Epithelial cell of esophagus (primary cell): Measurements from ENCODE around the gene NHERF2.

Experiments
- DNase-seq: peaks from one replicate; pipeline ENCODE4 v3.0.0; 2010; ENCODE audit warnings: low read depth
- H3K4me3 ChIP-seq: 2 replicates; pipeline ENCODE4 v1.5.1; 2011; ENCODE audit warnings: mild to moderate bottlenecking, low read length, control low read depth
- CTCF ChIP-seq: IDR thresholded peaks from 2 replicates; pipeline ENCODE4 v1.5.1; 2011; ENCODE audit warnings: low read depth, mild to moderate bottlenecking, low read length, control low read depth, inconsistent platforms; ENCODE audit not compliant: insufficient read depth; ENCODE audit errors: missing control alignments

The NHERF2 gene

DNA sequence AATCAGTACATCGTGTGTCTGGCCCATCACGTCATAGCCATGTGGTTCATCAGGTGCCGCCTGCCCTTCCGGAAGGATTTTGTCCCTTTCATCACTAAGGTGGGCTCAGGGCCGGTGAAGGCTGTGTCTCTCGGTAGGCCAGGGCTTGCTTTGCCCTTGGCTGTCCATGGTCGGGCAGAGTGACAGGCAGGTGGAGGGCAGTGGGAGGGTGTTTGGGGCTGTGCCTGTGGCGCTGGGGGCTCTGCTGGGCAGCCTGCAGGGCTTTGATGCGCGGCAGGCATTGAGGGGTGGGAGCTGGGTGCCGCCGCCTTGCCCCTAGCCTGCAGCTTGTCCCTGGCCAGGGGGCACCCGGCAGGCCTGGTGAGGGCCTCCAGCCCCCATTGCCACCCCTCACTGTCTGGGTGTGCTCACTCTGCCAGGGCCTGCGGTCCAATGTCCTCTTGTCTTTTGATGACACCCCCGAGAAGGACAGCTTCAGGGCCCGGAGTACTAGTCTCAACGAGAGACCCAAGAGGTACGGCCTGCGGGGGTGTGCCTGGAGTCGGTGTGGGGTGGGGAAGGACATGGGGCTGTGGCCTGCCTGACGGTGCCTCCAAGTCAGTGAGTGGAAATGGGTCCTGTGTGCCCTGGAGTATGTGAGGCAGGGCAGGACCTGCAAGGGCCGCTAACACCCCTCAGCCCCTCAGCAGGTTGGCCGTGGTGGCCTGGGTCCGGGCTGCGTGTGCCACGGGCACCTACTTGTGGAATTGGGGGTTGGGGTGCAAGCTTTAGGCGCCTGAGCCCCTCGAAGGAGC is 49.6 kb downstream of the NHERF2 start:
- no peak for DNase-seq
- no peak for TF ChIP-seq CTCF
- no peak overlapping the region for H3K4me3 ChIP-seq

DNA sequence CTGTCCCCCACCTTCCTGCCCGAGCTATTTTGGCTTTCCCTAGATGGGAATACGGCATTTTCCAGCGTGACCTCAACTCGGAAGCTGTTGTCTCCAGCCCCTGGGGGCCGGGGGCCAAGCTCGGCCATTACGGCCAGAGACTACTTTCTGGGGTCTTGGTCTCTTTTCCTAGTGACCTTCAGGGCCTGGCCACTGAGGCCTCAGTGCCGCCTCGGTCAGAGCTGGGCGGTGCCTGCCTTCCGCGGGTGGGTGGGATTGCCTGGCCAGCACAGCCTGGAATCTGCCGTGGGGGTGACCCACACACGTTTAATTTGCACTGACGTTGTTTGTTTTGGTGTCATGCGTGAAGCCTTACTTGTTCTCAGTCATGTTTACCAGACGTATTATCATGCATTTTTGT is 50.3 kb downstream of the NHERF2 start:
- no peak for TF ChIP-seq CTCF
- DNase-seq: no peak
- H3K4me3 ChIP-seq: no peak overlapping the region

GRCh38 chr16:2077696-2078095 is 51.0 kb downstream of the NHERF2 start:
- no peak for DNase-seq
- no peak for TF ChIP-seq CTCF
- no peak overlapping the region for H3K4me3 ChIP-seq

- H3K4me3 ChIP-seq: no peak overlapping the region
- DNase-seq: no peak
- no peak for TF ChIP-seq CTCF
Observed at GRCh38 chr16:2078096-2078495, 51.4 kb downstream of the NHERF2 start.

DNA sequence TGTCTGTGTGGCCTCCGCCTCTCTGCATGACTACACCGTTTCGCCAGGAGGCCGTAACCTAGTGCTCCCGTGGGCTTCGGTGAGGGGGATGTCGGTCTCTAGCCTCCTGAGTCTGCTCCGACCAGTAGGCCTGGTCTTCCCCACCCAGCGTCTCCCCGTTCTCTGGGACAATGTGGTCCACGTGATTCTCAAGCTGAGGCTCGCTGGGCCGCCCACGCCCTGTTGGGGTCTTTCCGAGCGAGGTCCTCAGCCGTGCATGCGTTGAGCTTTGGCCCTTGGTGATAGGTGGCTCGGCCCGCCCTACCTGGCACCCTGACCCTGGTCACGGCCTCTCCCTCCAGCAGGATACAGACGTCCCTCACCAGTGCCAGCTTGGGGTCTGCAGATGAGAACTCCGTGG is 52.0 kb downstream of the NHERF2 start:
- no peak overlapping the region for H3K4me3 ChIP-seq
- TF ChIP-seq CTCF: no peak
- no peak for DNase-seq

DNA sequence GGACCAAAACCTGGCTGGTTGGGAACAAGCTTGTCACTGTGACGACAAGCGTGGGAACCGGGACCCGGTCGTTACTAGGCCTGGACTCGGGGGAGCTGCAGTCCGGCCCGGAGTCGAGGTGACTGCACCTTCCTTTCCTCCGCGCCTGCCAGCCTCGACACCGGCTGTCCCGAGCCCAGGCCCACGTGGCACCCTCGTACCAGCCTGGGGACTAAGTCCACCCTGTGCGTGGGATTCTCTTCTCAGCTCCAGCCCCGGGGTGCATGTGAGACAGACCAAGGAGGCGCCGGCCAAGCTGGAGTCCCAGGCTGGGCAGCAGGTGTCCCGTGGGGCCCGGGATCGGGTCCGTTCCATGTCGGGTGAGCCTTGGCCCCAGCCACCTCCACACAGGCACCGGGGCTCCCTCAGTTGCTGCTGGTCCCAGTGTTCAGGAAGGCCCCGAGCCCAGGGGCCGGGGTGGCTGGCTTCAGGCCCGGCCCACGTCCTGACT is 52.7 kb downstream of the NHERF2 start:
- TF ChIP-seq CTCF: no peak
- DNase-seq: no peak
- H3K4me3 ChIP-seq: no peak overlapping the region

DNA sequence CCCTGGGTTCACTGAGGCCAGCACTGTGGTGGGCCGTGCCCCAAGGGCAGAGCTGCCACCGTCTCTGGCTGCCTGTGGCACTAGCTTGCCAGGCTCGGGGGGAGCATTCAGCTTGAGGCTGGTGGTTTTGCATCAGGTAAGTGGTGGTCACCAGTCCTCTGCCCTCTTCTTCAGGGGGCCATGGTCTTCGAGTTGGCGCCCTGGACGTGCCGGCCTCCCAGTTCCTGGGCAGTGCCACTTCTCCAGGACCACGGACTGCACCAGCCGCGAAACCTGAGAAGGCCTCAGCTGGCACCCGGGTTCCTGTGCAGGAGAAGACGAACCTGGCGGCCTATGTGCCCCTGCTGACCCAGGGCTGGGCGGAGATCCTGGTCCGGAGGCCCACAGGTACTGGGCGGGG is 53.3 kb downstream of the NHERF2 start:
- H3K4me3 ChIP-seq: no peak overlapping the region
- TF ChIP-seq CTCF: no peak
- DNase-seq: no peak
